Liver (tissue), 3 donors: Measurements from ENCODE around the gene KCNIP1.

ENCODE experiments used
- FOXA1 ChIP-seq: IDR thresholded peaks from 2 replicates; pipeline ENCODE4 v1.6.1; 2016; ENCODE audit warnings: antibody characterized with exemption
- RAD21 ChIP-seq, 2 donors: IDR thresholded peaks; 2 replicates each; pipeline ENCODE4 v1.6.1; 2016; ENCODE audit warnings: antibody characterized with exemption in 2 of 2, mild to moderate bottlenecking in 2 of 2
- TAF1 ChIP-seq: conservative IDR thresholded peaks from 2 replicates; pipeline ENCODE4 v1.6.1; 2016; ENCODE audit warnings: antibody characterized with exemption, mild to moderate bottlenecking
- TF ChIP-seq, protein P1 (sequence below): fragments of 150-350 bp; IDR thresholded peaks from 2 replicates; pipeline ENCODE4 v1.5.1; 2017; ENCODE audit warnings: improper control_type of control experiment, low read depth, low read length; ENCODE audit not compliant: missing input control
- donor health status: healthy.
- donor health status: healthy.

DNA sequence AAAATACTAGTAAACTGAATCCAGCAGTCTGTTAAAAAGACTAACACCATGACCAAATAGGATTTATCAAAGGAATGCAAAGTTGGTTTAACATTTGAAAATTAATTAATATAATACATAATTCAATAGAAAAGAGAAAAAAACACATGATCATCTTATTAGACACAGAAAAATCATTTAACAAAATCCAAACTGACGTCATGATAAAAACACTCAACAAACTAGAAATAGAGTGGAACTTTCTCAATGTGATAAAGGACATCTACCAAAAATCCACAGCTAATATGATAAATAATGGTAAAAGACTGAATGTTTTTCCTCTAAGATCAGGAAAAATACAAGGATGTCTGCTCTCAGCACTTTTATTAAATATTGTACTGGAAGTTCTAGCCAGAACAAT is 40.4 kb upstream of the KCNIP1 start:
- TF ChIP-seq FOXA1 (no peak), TAF1 (no peak), RAD21 (IDR thresholded peaks at IDR 0.05) (no peak)
- TF ChIP-seq, protein P1, sequence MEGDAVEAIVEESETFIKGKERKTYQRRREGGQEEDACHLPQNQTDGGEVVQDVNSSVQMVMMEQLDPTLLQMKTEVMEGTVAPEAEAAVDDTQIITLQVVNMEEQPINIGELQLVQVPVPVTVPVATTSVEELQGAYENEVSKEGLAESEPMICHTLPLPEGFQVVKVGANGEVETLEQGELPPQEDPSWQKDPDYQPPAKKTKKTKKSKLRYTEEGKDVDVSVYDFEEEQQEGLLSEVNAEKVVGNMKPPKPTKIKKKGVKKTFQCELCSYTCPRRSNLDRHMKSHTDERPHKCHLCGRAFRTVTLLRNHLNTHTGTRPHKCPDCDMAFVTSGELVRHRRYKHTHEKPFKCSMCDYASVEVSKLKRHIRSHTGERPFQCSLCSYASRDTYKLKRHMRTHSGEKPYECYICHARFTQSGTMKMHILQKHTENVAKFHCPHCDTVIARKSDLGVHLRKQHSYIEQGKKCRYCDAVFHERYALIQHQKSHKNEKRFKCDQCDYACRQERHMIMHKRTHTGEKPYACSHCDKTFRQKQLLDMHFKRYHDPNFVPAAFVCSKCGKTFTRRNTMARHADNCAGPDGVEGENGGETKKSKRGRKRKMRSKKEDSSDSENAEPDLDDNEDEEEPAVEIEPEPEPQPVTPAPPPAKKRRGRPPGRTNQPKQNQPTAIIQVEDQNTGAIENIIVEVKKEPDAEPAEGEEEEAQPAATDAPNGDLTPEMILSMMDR = no peak
